COLO829 (cell line): ENCODE results near the gene KSR1.
"Not testable (repeated sequence)": the region's sequence is repeated elsewhere in the genome, so short reads cannot be mapped to it uniquely, and the experiment has no call there.

Experiments
- DNase-seq: peaks from one replicate; pipeline ENCODE4 v3.0.0; 2012; ENCODE audit warnings: low spot score

KSR1 gene

DNA sequence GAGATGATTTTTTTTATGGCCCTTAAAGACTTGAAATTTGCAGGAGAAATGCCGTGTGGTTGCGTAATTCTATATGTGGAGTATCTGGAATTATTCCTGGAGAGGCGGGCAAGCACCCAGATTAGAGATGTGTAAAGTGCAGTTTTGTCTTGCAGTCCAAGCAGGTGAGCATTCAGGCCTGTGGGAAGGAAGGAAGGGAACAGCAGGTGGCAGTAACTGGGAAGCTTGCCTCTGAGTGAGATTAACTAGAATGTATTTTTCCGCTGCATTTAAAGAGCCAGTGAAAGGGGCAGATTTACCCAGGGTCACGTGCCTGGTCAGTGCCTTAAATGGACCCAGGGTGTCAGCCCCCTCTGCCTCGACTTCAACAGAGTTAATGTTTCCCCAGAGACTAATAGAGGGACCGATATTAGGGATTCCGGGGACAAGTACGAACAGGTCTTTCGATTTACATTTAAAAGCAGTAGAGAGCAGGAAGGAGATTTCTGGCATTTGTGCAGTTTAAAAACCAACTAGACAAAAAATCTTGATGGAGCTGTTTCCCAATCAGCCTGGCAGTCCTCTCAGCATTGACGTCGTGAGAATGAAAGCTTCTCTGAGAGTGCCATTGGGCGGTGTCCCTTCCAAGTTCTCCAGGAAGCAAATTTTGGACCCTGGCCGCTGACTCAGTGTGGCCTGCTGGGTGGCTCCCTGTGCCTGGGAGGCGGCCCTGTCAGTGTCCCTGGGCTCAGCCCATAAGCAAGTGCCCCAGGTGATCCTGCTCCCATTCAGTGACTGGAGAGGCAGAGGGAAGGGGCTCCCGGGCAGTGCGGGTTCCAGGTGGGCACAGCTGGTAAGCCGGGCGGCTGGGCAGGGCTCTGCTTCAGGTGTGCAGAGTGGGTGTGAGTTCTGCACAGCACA, 38.2 kb downstream of the KSR1 start:
- DNase-seq, result no peak

DNA sequence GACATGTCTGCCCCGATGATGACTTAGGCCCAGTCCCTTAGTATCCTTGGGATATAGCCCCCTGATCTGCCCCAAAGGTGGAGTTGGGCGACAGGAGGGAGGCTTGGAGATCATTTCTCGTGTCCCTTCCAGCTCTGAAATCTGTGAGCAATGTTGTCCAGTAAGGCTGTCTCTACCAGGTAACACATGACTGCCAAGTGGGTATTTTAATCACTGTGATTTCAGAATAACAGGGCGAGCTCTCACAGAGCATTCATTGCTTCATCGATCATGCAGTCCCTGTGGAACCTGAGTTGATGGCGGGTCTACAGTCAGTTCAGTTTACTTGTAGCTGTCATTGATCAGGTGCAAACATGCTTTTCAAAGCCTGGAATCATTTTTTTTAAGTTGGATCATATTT, 39.2 kb downstream of the KSR1 start:
- DNase-seq, result no peak

DNA sequence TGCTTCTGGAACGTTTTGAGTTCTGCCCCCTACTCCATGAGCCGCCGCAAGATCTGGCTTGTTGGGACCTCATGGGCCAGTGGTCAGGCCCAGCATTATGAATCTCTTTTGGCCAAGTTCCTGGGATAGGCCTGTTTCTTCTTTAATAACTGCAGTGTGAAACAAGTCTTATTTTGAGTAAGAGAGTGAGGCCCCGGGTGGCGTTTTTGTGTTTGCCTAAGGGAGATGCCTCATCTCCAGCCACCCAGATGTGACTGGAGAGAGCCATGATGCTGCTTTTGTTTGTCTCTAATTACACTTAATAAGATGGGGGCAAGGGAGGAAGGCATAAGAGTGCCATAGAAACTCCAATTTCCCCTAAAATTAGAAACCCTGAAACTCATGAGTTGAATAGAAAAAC, 39.8 kb downstream of the KSR1 start:
- no peak for DNase-seq

DNA sequence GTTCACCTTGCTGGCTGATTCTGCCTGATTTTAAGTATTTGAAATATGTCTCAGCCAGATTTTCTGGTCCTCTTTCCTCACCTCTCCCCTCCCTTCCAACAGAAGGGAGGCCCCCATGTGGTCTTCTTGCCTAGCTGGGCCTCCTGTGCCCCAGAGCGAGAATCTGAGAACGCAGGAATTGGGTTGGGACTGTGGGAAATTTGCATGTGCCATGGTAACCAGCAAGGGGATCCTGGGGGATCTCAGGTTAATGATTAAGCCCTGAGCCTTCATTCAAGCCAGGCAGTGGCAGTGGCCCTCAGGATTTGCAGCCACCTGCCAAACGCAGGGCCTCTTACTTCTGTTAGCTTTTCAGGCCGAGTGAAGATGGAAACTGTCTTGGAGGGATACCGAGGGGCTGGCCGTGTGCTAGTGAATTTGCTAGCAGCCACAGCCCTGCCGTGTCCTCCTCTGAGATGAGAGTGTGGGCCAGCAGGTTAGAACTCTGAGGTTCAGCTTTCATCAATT, 40.2 kb downstream of the KSR1 start:
- no peak for DNase-seq

DNA sequence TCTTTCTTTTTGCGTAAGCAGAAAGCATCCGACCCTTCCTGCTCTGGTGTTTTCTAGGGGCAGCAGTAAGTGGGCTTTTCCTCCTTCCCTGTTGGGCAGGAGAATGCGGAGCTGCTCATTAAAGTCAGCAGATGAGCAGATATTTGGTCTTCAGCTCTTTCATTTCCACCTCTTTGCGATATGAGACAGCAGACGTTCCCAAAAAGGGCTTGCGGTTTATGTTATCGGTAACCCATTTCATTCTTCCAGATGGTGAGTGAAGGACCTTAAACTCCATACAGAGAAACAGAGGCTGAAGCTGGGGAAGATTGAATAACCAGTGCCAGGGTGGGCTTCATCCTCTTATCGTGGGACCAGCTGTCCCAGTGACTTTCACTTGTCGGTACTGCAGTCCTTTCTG, 40.7 kb downstream of the KSR1 start:
- no peak for DNase-seq

DNA sequence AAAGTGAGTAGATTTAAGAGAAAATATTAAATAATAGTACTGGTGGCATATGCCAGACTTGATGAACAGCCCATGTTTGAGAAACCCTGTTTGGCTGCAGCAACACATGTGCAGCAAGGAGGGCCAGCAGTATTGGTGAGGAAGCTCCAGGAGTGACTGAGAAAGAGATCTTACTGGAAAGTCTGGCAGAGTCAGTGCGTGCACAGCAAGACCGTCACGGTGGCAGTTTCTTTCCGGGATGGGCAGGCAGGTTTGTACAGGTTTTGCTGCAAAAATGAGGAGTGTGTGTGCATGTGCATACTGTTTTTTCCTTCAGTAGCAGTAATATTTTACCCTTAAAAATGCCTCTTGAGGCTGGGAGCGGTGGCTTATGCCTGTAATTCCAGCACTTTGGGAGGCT, 41.4 kb downstream of the KSR1 start:
- DNase-seq, result no peak

DNA sequence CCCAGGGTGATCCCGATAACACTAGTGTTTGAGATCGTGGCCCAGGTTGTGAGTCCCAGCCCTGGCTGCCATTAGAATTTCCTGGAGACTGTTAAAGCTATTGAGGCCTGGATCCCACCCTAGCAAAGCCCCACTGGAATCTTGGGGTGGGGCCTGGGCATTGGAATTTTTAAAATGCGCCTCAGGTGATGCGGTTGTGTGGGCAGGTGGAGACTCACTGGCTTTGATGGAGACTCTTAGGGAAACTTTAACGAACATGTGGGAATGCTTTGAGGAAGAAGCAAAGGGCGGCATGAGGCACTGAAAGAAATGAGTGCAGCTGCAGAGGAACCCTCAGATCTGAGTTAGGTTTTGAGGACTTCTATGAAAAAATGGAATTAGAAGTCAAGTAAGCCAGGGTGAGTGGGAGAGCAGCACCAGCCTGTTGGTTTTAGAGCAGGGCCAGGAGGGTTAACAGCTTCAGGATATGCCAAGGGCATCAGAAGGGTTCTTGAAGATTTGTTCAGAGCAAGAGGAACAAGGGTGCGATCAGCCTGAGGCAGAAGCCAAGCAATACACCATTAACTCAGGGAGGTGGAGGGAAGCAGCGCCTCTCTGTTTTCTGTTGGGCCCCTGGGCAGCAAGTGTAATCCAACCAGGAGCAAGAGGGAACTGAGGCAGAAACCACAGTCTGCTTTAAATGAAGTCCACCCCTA, 42.5 kb downstream of the KSR1 start:
- DNase-seq, result no peak

DNA sequence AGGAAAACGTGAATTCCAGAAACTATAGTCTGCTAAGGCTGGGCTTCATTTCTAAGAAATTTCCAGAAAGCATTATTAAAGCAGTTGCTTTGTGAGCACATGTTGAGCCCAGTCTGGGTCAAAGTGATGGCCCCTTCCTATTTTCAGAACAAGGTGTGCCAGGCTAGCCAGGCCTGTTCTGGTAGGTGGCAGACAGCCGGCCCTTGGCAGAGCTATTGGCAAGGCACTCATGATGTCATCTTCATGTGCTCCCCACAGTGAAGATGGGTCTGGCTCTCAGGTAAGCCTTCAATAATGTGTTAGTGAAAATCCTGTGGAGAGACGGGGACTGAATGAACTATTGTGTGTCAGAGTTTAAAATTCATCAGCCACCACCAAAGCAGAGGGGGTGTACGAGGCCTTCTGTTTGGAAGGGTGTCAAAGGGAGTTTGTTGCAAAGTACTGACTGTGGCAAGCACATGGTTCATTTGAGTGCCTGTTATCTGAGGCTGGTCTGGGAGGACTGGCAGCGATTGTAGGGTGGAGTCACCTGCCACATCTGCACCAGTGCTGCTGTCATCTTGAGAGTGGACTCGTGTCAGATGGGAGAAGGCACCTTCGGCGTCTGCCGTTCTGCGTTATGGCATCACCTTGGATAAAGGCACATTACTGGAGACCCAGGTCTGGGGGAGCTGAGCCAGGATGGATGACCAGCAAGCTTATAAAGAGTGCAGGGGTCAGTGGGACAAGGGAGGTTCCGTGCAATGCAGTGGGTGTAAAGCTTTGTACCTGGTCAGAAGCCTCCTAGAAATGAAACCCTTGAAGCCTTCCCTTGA, 43.4 kb downstream of the KSR1 start:
- DNase-seq, result no peak

DNA sequence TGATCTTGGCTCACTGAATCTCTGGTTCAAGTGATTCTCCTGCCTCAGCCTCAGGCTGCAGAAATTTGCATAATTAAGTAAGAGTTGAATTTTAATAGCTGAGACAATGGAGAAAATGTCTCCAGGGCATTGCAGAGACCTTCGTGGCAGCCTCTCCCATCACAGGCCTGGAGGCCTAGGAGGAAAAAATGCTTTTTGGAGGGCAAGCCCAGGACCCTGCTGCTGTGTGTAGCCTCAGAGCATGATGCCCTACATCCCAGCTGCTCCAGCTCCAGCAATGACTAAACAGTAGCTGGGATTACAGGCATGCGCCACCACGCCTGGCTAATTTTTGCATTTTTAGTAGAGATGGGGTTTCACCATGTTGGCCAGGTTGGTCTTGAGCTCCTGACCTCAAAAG, 45.1 kb downstream of the KSR1 start:
- not testable (repeated sequence) for DNase-seq

DNA sequence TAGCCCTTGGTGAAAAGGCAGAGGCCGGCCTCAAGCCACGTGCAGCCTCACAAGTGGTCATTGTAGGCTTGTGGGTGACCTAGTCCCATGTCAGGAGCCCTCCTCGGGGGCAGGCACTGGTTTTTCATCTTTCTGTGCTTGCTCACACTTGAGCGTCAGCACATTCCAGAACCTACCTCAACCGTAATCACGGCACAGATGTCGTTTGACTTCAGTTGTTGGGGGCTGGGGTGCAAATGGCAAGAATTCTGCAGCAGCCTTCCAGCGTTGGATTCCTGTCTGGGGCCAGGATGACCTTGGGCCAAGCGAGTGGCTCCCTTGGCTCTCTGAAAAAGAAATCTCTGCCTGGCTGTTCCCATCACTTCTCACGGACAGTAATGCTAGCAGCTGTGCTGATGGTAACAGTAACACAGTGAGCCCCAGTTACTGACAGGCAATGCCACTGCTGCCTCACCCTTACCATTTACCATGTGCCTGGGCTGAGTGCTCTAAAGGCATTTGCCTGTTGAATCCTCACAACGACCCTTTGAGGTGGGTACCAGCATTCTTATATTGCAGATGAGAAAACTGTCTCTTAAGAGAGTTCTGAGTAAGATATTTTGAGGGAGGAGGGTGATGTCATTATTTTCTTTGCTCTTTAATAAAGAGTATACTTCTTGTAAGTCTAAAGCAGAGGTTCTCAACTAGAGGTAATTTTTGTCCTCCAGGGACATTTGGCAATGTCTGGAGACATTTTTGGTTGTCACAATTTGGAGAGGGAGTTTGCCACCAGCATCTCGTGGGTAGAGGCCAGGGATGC, 46.5 kb downstream of the KSR1 start:
- no peak for DNase-seq

DNA sequence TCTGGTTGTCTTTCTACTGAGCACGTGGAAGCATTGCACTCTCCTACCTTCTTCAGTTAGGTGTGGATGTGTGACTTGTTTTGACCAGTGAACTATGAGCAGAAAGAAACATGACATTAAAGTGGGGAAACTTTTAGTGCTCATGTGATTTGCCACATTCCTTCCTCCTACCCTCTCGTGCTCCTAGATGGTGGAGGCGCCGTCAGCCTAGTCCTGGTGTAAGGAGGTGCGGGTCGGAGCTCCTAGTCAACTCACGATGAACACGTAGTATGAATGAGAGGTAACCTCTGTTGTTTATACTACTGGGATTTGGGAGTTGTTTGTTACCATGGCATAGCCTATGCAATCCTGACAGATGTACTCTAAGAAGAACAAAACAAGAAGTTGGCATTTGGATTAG, 47.4 kb downstream of the KSR1 start:
- DNase-seq, result no peak

DNA sequence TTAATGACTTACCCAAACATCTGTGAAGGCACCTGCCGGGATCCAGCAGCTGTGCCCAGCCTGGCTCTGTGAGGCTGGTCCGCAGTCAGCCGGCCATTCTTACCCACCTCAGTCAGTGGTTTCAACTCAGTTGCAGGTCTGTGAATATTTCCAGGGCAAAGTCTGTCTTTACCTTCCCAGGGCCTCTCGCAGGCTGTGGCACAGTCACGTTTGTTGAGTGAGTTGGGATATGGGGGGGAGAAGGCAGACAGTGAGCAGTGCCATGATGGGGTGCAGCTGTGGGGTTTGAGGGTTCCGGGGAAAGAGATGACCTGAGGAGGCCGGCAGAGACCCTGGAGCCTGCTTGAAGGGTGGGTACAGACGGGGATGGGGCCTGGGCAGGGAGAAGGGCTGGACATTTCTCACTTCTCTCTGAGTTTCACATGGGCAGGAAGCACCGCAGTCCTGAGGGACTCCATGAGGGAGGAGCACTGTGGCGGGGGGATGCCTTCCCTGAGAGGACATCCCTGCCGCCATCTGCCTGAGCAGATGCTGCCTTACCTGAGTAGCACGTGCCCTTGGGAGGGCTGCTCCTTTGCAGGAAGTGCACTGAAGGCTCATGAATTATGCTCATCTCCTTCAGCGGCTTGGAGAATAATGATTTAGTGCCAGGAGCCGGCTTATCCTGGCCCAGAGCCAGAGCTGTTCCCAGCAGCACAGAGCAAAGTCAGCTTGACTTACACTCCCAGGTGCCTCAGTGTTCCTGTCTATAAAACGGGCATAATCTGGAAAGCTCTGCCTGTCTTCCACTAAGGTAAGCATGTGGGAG, 48.1 kb downstream of the KSR1 start:
- DNase-seq, result no peak

DNA sequence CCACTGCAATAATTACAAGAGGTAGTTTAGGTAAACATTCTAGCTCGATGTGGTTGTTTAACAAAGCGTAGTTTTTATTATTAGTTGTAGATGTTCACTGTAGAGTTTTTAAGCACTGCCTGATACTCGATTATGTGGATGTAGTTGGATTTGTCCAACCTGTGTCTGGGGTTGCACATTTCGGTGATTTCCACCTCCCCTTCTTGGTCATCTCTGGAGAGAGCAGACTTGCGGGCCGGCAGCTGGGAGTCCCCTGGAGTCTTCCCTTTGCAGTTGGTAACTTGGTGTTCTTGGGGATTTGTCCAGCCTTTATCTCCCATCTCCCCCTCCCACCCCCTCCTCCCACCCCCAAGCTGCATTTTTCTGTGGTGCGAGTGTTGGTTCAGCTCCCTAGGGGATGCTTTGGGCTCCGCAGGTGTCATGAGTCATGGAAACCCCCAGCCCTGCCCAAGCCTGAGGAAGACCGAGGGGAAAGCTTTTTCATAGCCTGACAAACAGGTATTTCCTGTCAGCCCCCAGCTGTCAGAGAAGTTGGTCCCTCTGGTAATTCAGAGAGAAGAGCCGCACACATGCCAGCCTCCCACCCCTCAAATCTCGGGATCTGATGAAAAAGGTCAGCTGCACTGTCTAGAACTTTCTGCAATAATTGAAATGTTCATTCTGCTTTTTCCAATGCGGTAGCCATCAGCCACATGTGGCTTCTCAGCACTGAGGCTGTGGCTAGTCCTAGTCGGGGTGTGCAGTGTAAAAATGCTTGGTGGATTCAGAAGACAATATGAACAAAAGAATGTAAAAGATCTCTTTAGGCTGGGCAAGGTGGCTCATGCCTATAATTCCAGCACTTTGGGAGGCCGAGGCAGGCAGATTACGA, 50.3 kb downstream of the KSR1 start:
- DNase-seq, result no peak

DNA sequence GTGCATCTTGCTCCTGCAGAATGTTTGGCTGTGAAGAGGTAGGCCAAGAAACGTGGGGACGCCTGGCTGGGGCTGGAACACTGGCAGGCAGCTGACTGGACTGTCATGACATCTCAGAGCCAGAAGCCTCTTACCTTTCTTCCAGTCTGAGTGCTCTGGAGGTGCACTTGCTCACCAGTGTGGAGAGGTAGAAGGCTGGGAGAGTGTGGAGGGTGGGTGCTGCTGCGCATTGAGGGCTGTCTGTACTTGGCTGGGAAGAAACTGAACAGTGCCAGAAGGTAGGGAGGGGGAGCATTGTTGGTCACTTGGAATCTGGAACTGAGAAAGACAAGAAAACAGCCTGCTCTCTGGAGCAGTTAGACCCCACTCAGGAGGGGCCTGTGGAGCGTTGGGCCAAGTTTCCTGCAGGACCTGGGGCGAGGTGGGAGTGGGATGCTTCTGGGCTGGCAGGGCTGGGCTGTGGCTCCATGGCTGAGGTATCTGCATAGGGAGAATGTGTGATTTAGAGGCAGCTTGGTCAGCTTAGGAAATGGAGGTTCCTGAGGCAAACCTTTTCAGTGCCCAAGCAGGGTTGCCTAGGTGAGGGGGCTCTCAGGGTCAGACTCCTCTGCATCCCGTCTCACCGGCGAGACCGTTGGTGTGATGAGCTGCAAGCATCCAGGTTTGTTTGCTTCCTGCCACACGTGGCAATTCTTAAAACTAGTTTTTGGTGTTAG, 55.1 kb downstream of the KSR1 start:
- no peak for DNase-seq

DNA sequence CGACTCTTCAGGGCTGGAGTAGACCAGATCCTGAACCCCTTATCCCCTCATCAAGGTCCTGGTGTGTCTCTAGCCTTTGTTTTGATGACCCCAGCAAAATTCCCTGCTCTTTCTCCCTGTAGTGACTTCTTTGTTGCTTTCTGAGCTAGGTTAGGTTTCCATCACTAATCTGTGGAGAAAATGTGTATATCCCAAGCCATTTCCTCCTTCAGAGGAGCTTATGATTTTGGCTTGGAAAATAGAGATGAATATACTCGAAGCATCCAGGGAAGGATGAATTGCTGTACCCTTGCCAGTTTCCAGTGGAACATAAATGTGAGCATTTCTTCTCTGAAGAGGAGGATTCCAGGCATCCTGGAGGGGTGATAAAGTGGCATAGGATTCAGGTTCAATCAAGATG, 55.8 kb downstream of the KSR1 start:
- DNase-seq, result no peak

DNA sequence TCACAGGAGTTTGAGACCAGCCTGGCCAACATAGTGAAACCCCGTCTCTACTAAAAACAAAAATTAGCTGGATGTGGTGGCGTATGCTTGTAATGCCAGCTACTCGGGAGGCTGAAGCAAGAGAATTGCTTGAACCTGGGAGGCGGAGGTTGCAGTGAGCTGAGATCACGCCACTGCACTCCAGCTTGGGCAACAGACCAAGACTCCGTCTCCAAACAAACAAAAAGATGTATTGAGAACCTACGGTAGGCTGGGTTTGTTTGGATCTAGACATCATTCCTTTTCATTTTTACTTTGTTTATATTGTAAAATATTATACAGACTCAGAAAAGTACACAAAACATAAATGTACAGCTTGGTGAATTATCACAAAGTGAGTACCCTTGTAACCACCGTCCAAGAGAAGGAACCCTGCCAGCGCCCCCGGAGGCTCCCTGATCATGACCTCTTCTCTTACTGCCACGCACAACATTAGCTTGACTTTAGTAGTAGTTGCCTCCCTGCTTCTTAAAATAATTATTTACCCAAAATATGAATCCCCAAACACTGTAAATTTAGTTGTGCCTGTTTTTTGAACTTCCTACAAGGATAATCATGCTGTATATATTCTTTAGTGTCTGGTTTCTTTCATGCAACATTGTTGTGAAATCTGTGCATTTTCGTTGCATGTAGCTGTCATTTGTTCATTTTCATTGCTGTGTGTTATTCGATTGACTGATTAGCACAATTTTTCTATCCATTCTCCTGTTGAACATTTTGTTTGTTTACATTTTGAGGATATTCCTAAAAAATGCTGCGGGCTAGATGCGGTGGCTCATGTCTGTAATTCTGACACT, 56.5 kb downstream of the KSR1 start:
- no peak for DNase-seq

DNA sequence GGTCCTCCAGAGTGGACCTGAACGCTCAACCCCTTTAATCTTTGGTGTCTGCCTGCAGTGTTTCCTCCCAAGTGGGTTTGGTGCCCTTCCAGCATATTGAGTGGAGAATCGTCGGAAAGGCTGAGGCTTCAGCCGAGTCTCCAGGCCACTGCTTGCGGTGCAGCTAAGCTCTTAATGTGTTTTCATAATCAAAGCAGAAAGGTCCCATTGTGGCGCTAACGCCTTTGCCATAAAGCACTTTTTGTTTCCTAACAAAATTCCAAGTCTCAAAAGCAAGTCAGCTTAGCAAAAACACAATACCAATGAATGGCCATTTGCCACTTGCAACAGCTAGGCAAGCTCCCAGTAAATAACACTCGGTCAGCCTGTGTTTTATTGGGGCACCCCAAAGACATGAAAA, 57.6 kb downstream of the KSR1 start:
- DNase-seq, result peak; percentile 78
